MCF 10A (cell line): ENCODE results near the gene C1QTNF6. TPM values are rescaled to one million over a fixed set of nuclear protein-coding genes. Genes with fewer than 3 reads are reported as not detected.

ENCODE experiments used
- BruUV-seq: library from RNA; stranded (reverse); fragments of 400-500 nt; replicated peaks from 2 replicates; lab custom pipeline; 2021; lab: Mats Ljungman, UMichigan
- CTCF ChIA-PET: fragments of 300-600 bp; sonication (Branson Sonifier 250); formaldehyde crosslinking; extraction: SDS; loops from one replicate; lab custom pipeline; 2021; ENCODE audit warnings: antibody characterized with exemption, inconsistent platforms; lab: Yijun Ruan, JAX
- POLR2A ChIA-PET: fragments of 300-600, 350-650 bp; sonication (Branson Sonifier 250); formaldehyde crosslinking; extraction: SDS; loops from one replicate; lab custom pipeline; 2020; ENCODE audit warnings: antibody characterized with exemption, inconsistent platforms; lab: Yijun Ruan, JAX
- DNase-seq: peaks from one replicate; pipeline ENCODE4 v3.0.0-alpha.2; 2018; ENCODE audit not compliant: unreplicated experiment
- H3K27ac Mint-ChIP-seq: one replicate; pipeline ENCODE4 v1.8.0; 2022; ENCODE audit warnings: mild to moderate bottlenecking, low read depth, mixed read lengths; ENCODE audit not compliant: unreplicated experiment
- H3K27me3 Mint-ChIP-seq: one replicate; pipeline ENCODE4 v1.8.0; 2022; ENCODE audit warnings: mixed read lengths; ENCODE audit not compliant: insufficient read depth, unreplicated experiment
- H3K36me3 Mint-ChIP-seq: one replicate; pipeline ENCODE4 v1.8.0; 2022; ENCODE audit warnings: mild to moderate bottlenecking, moderate library complexity, mixed read lengths; ENCODE audit not compliant: insufficient read depth, unreplicated experiment
- H3K4me1 Mint-ChIP-seq: one replicate; pipeline ENCODE4 v1.8.0; 2022; ENCODE audit warnings: mixed read lengths; ENCODE audit not compliant: insufficient read depth, unreplicated experiment
- H3K4me3 Mint-ChIP-seq: one replicate; pipeline ENCODE4 v1.8.0; 2022; ENCODE audit warnings: mild to moderate bottlenecking, moderate library complexity, mixed read lengths; ENCODE audit not compliant: unreplicated experiment
- H3K9me3 Mint-ChIP-seq: one replicate; pipeline ENCODE4 v1.8.0; 2022; ENCODE audit warnings: mixed read lengths; ENCODE audit not compliant: unreplicated experiment
- CTCF ChIP-seq: fragments of 200-600 bp; IDR thresholded peaks from one replicate; pipeline ENCODE4 v1.8.0; 2022; ENCODE audit warnings: antibody characterized with exemption, mild to moderate bottlenecking; ENCODE audit not compliant: unreplicated experiment
- intact Hi-C: fragments of 100-400 bp; cut with micrococcal nuclease; formaldehyde crosslinking; loops from 2 replicates; pipeline ENCODE4 v1.14.1; 2022
- total RNA-seq: library from RNA; stranded (reverse); gene quantifications from 2 replicates; pipeline ENCODE4 v1.2.3, GENCODE V29; 2022

C1QTNF6 gene
- total RNA-seq, 1 experiment from 2014 or later: 6.6 TPM

GRCh38 chr22:37178350-37179125 lies 9.5 kb downstream of the C1QTNF6 start:
- BruUV-seq: no TSS peak
- Mint-ChIP-seq H3K4me3 (peak overlapping the region; percentile 5), H3K27ac (no peak overlapping the region), H3K9me3 (no peaks in the 10 kb centered on the region), H3K27me3 (no peaks in the 10 kb centered on the region), H3K36me3 (peaks cover 3% of the 10 kb centered on the region), H3K4me1 (peaks cover 50% of the 10 kb centered on the region)
- CTCF ChIA-PET: interaction anchor here (0.6 to 1.8 kb wide), 5 partner anchors 12 to 177 kb away, joined by 3 to 9 read pairs (median 3); no protein-coding TSS in a partner anchor
- peak; percentile 76 for DNase-seq
- POLR2A ChIA-PET: interaction anchor here (1.0 to 2.9 kb wide), 6 partner anchors 11 to 38 kb away, joined by 3 to 11 read pairs (median 7); no protein-coding TSS in a partner anchor
- no peak for TF ChIP-seq CTCF
- intact Hi-C loops: no loop called here

- no TSS peak for BruUV-seq
- no peaks in the 10 kb centered on the region for H3K9me3 Mint-ChIP-seq
- POLR2A ChIA-PET: interaction anchor here (1.0 to 2.9 kb wide), 4 partner anchors 12 to 39 kb away, joined by 3 to 11 read pairs (median 10); no protein-coding TSS in a partner anchor
Measured at GRCh38 chr22:37177755-37178154, 10.3 kb downstream of the C1QTNF6 start.

GRCh38 chr22:37177221-37177620 lies 10.8 kb downstream of the C1QTNF6 start:
- DNase-seq: no peak
- Mint-ChIP-seq H3K27ac (no peak overlapping the region), H3K4me1 (peaks cover 50% of the 10 kb centered on the region), H3K36me3 (no peaks in the 10 kb centered on the region), H3K4me3 (no peak overlapping the region), H3K27me3 (no peaks in the 10 kb centered on the region), H3K9me3 (no peaks in the 10 kb centered on the region)
- BruUV-seq: no TSS peak
- intact Hi-C loops: no loop called here
- ChIA-PET POLR2A (interaction anchor here (1.8 to 2.9 kb wide), 2 partner anchors 13 to 22 kb away, joined by 9 to 11 read pairs; no protein-coding TSS in a partner anchor), CTCF (interaction anchor here (0.6 to 1.3 kb wide), 4 partner anchors 14 to 305 kb away, joined by 3 read pairs; no protein-coding TSS in a partner anchor)
- no peak for TF ChIP-seq CTCF

More at GRCh38 chr22:37177755-37178154, 10.3 kb downstream of the C1QTNF6 start:
- intact Hi-C loops: no loop called here
- CTCF ChIA-PET: interaction anchor here (0.6 to 1.8 kb wide), 5 partner anchors 12 to 281 kb away, joined by 3 to 9 read pairs (median 3); no protein-coding TSS in a partner anchor
- Mint-ChIP-seq H3K4me3 (peak overlapping the region; percentile 5), H3K27ac (no peak overlapping the region), H3K36me3 (no peaks in the 10 kb centered on the region), H3K4me1 (peaks cover 50% of the 10 kb centered on the region), H3K27me3 (no peaks in the 10 kb centered on the region)
- TF ChIP-seq CTCF: no peak
- DNase-seq: no peak

- peak; percentile 71 for DNase-seq
- Mint-ChIP-seq H3K27me3 (peaks cover 2% of the 10 kb centered on the region), H3K4me1 (peaks cover 50% of the 10 kb centered on the region), H3K9me3 (no peaks in the 10 kb centered on the region), H3K4me3 (peak overlapping the region; percentile 61), H3K27ac (peak overlapping the region; percentile 80), H3K36me3 (no peaks in the 10 kb centered on the region)
- CTCF ChIA-PET: interaction anchor here (0.7 to 4.2 kb wide), 6 partner anchors 9 to 305 kb away, joined by 3 to 23 read pairs (median 3); no protein-coding TSS in a partner anchor
- no TSS peak for BruUV-seq
- POLR2A ChIA-PET: no interaction called here
- intact Hi-C loops: no loop called here
- TF ChIP-seq CTCF: no peak
Measured at GRCh38 chr22:37176464-37177061, 11.5 kb downstream of the C1QTNF6 start.
